ENCODE results near the gene INHBA. TPM values are rescaled to one million over a fixed set of nuclear protein-coding genes. Genes with fewer than 3 reads are reported as not detected.

Gene INHBA
- total RNA-seq, 1 donor, result 65.2 TPM

DNA sequence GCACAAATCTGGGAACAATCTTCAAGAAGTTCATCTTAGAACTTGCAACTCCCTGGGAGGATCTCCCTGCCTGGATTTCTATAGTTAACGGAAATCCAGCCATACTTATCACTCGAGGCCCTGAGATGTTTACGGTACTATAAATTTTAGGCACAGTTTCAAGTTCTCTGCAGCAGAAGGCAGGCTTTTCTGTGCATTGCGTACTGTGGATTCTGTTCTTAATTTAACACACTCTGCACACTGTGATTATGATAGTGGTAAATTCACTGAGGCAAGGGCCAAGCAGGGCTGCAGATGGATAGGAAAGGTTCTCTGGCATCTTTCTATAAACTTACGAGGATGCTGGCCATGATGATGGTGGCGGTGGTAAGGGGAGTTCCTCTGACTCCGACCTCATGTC is 10.6 kb downstream of the INHBA start:
- H3K4me3 ChIP-seq (ENCODE audit: low read depth, low read length), result no peak overlapping the region
- no peak for DNase-seq (ENCODE audit: low read depth)
- TF ChIP-seq CTCF (IDR thresholded peaks at IDR 0.05; ENCODE audit: insufficient read depth, low read depth, low read length), result no peak

DNA sequence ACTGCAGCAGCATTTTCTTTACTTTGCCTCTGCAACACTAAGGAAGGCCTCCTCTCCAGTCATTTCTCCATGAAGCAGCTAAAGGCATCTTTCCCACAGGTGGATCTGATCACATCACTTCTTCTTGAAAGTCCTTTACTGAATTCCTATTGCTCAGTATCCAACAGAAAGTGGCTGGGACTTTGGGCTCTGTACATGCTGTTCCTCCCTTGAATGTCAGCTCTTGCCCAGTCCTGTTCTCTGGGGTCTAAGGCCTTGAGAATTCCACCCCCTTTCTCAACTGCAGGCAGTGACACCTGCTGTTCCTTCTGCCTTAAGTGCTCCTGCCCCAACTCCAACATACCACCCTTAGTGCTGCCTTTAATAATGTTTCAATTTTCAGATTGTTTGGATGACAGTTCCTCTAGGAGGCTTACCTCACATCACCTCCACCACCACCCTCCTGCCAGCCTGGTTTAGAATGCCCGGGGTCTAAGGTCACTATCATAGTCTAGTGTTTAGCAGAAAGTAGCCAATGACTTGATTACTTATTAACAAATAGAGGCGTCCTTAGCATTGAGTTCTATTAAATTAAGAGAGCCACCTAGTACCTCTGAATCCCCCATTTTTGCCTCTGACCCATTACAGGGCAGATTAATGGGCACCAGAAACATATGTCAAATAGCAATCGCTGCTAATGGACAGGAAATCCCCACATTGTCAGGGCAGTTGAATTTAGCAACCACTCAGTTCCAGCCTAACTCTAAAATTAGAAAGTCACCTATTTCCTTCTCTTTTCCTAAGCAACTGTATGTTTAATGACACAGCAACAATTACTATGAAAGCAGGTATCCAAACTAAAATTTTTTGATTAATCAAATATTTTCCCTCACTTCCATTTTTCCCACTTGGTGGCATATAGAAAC is 11.4 kb downstream of the INHBA start:
- H3K4me3 ChIP-seq (ENCODE audit: low read depth, low read length), result no peak overlapping the region
- no peak for TF ChIP-seq CTCF (IDR thresholded peaks at IDR 0.05; ENCODE audit: insufficient read depth, low read depth, low read length)
- DNase-seq (ENCODE audit: low read depth), result no peak

DNA sequence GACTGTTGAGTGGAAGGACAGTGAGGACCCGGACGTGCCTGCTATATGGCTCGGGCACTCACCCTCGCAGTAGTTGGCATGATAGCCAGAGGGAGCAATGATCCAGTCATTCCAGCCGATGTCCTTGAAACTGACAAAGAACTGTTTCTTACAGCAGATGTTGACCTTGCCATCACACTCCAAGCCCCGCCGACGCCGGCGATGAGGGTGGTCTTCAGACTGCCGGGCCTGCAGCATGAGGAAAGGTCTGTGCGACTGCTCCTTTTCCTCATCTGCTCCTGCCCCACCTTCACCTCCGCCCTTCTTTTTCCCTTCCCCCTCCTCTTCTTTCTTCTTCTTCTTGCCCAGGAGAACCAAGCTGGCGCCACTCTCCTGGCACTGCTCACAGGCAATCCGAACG is 13.1 kb downstream of the INHBA start:
- no peak for TF ChIP-seq CTCF (IDR thresholded peaks at IDR 0.05; ENCODE audit: insufficient read depth, low read depth, low read length)

GRCh38 chr7:41688906-41689305 is 14.0 kb downstream of the INHBA start:
- no peak for TF ChIP-seq CTCF (IDR thresholded peaks at IDR 0.05; ENCODE audit: insufficient read depth, low read depth, low read length)
- H3K4me3 ChIP-seq (ENCODE audit: low read depth, low read length), result no peak overlapping the region
- no peak for DNase-seq (ENCODE audit: low read depth)

More for the DNA sequence above, 13.1 kb downstream of the INHBA start:
- no peak overlapping the region for H3K4me3 ChIP-seq (ENCODE audit: low read depth, low read length)
- DNase-seq (ENCODE audit: low read depth), result no peak

DNA sequence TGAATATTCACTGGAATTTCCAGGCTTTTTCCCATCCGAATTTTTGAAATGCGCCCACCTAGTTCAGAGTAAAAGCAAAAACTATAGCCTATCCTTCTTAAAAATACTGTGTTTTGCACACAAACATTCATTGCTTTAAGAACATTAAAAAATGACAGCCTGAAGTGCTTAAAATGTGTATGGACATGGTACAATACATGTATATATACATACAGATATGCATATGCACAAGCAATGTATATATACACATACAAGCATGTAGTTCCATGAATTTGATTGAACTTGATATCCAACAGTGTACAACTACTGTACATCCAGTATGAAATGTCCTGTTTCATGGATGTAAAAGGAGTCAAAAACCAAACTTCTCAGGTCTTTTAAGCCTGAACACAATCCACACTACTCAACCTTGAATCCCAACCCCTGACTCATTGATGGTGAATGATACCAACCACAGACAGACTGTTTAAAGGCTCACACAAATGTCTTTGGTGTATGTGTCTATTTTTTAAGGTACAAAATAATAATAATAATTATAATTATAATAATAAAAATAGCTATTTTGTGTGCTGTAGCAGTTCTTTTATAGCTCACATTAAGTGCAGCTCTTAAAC is 14.8 kb downstream of the INHBA start:
- DNase-seq (ENCODE audit: low read depth), result no peak
- no peak for TF ChIP-seq CTCF (IDR thresholded peaks at IDR 0.05; ENCODE audit: insufficient read depth, low read depth, low read length)
- no peak overlapping the region for H3K4me3 ChIP-seq (ENCODE audit: low read depth, low read length)

- no peak for DNase-seq (ENCODE audit: low read depth)
- TF ChIP-seq CTCF (IDR thresholded peaks at IDR 0.05; ENCODE audit: insufficient read depth, low read depth, low read length), result no peak
These were observed 17.2 kb downstream of the INHBA start for GRCh38 chr7:41685684-41686083.

More at GRCh38 chr7:41685684-41686083, 17.2 kb downstream of the INHBA start:
- H3K4me3 ChIP-seq (ENCODE audit: low read depth, low read length), result no peak overlapping the region

All from fibroblast of villous mesenchyme (primary cell).